22Rv1 (cell line): ENCODE measurements around the gene DOK6.

Experiments
- CTCF ChIP-seq: fragments of 450-650 bp; IDR thresholded peaks from 2 replicates; pipeline ENCODE4 v1.5.1; 2017; ENCODE audit warnings: mild to moderate bottlenecking
- ZFX ChIP-seq: fragments of 450-650 bp; IDR thresholded peaks from 2 replicates; pipeline ENCODE4 v1.6.1; 2017; ENCODE audit warnings: antibody characterized with exemption, borderline replicate concordance

DNA sequence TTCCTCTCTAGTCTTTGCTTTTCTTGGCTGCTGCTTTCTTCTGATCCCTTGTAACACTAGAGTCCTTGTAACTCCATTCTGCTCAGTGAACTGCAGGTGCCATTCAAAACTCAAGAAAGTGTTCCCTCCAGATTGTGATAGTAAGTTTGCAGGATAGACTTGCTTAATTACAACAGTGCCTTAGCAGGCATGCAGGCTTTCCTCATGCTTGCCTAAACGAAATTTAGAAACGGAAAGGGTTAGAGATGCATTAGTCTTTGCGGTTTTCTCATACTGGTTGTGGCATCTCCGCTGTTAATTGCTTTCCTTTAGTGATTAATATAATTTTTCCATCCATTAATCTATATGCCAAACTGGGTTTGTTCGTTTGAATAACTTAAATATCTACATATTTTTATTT lies 82.9 kb downstream of the DOK6 start:
- TF ChIP-seq CTCF (no peak), ZFX (no peak)
